HEK293 (cell line): ENCODE measurements around the gene PPM1K.

Source experiments
- BCL11A ChIP-seq: fragments of 450-650 bp; formaldehyde crosslinking; IDR thresholded peaks from 2 replicates; pipeline ENCODE4 v1.5.1; 2016; ENCODE audit warnings: low read depth, missing biosample characterization, missing genetic modification characterization
- HOXA7 ChIP-seq: sonication (generic); formaldehyde crosslinking; IDR thresholded peaks from 2 replicates; pipeline ENCODE4 v1.8.1; 2022; ENCODE audit warnings: missing genetic modification reagents, borderline replicate concordance
- KLF16 ChIP-seq: fragments of 450-650 bp; formaldehyde crosslinking; IDR thresholded peaks from 2 replicates; pipeline ENCODE4 v1.5.1; 2017; ENCODE audit warnings: missing biosample characterization, missing genetic modification characterization
- RBAK ChIP-seq: fragments of 450-650 bp; formaldehyde crosslinking; IDR thresholded peaks from 2 replicates; pipeline ENCODE4 v1.5.1; 2016; ENCODE audit warnings: missing biosample characterization, missing genetic modification characterization
- SP2 ChIP-seq: fragments of 450-650 bp; formaldehyde crosslinking; IDR thresholded peaks from 2 replicates; pipeline ENCODE4 v1.5.1; 2016; ENCODE audit warnings: missing biosample characterization, missing genetic modification characterization
- TRIM28 ChIP-seq: IDR thresholded peaks from 2 replicates; pipeline ENCODE4 v1.6.1; 2011; ENCODE audit warnings: low read length, control low read depth, borderline replicate concordance
- YY2 ChIP-seq: fragments of 450-650 bp; formaldehyde crosslinking; IDR thresholded peaks from 2 replicates; pipeline ENCODE4 v1.5.1; 2016; ENCODE audit warnings: missing biosample characterization, missing genetic modification characterization
- ZBTB21 ChIP-seq: fragments of 450-650 bp; formaldehyde crosslinking; IDR thresholded peaks from 2 replicates; pipeline ENCODE4 v1.5.1; 2017; ENCODE audit warnings: missing biosample characterization, missing genetic modification characterization
- ZNF114 ChIP-seq: fragments of 450-650 bp; formaldehyde crosslinking; IDR thresholded peaks from 2 replicates; pipeline ENCODE4 v1.5.0; 2017; ENCODE audit warnings: missing biosample characterization, missing genetic modification characterization
- ZNF169 ChIP-seq: fragments of 450-650 bp; formaldehyde crosslinking; IDR thresholded peaks from 2 replicates; pipeline ENCODE4 v1.5.1; 2016; ENCODE audit warnings: missing biosample characterization, missing genetic modification characterization
- ZNF514 ChIP-seq: fragments of 450-650 bp; formaldehyde crosslinking; IDR thresholded peaks from 2 replicates; pipeline ENCODE4 v1.5.1; 2016; ENCODE audit warnings: missing biosample characterization, missing genetic modification characterization
- TF ChIP-seq, protein P1 (sequence below): fragments of 450-650 bp; formaldehyde crosslinking; IDR thresholded peaks from 2 replicates; pipeline ENCODE4 v1.5.1; 2016; ENCODE audit warnings: missing biosample characterization, missing genetic modification characterization

DNA sequence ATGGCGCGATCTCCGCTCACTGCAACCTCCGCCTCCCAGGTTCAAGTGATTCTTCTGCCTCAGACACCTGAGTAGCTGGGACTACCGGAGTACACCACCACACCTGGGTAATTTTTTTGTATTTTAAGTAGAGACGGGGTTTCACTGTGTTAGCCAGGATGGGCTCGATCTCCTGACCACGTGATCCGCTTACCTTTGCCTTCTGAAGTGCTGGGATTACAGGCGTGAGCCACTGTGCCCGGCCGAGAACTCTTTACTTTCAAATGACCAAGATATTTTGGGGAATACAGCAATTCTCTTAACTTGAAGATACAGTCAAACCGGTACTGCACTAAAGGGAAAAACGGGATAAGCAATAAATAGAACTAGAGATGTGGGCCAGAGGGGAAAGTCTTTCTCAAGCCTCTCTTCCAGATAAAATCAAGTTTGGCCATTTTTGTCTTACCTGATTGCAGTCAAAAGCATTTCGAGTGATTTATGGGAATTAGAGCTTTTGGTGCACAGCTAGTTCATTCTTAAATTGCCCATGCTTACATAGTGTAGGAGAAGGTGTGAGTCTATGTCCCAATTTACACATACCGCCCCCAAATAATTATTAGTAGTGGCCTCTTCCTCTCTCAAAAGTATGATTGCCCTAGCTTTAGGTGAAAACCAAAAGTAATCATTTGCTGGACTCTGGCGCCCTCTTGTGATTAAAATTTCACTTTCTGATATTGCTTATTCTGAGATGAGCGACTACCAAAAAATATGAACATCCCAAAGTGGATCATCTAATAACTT lies 72.7 kb downstream of the PPM1K start:
- TF ChIP-seq KLF16: no peak
- TF ChIP-seq, protein P1, sequence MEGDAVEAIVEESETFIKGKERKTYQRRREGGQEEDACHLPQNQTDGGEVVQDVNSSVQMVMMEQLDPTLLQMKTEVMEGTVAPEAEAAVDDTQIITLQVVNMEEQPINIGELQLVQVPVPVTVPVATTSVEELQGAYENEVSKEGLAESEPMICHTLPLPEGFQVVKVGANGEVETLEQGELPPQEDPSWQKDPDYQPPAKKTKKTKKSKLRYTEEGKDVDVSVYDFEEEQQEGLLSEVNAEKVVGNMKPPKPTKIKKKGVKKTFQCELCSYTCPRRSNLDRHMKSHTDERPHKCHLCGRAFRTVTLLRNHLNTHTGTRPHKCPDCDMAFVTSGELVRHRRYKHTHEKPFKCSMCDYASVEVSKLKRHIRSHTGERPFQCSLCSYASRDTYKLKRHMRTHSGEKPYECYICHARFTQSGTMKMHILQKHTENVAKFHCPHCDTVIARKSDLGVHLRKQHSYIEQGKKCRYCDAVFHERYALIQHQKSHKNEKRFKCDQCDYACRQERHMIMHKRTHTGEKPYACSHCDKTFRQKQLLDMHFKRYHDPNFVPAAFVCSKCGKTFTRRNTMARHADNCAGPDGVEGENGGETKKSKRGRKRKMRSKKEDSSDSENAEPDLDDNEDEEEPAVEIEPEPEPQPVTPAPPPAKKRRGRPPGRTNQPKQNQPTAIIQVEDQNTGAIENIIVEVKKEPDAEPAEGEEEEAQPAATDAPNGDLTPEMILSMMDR (tag by site-specific recombination): no peak
- no peak for TF ChIP-seq SP2
- no peak for TF ChIP-seq ZBTB21 (tag by site-specific recombination)
- no peak for TF ChIP-seq ZNF514 (tag by site-specific recombination)
- TF ChIP-seq HOXA7 (CRISPR knock-in tag): no peak
- no peak for TF ChIP-seq ZNF169 (tag by site-specific recombination)
- no peak for TF ChIP-seq BCL11A (tag by site-specific recombination)
- no peak for TF ChIP-seq ZNF114 (tag by site-specific recombination)
- TF ChIP-seq TRIM28: no peak
- TF ChIP-seq RBAK: no peak
- no peak for TF ChIP-seq YY2 (tag by site-specific recombination)
